GM18526 (cell line): ENCODE results near the gene PDE8B.

Experiments used
- POLR2A ChIP-seq: IDR thresholded peaks from 3 replicates; pipeline ENCODE4 v1.6.1; 2011; ENCODE audit not compliant: insufficient read length; ENCODE audit errors: extremely low read depth

PDE8B gene

DNA sequence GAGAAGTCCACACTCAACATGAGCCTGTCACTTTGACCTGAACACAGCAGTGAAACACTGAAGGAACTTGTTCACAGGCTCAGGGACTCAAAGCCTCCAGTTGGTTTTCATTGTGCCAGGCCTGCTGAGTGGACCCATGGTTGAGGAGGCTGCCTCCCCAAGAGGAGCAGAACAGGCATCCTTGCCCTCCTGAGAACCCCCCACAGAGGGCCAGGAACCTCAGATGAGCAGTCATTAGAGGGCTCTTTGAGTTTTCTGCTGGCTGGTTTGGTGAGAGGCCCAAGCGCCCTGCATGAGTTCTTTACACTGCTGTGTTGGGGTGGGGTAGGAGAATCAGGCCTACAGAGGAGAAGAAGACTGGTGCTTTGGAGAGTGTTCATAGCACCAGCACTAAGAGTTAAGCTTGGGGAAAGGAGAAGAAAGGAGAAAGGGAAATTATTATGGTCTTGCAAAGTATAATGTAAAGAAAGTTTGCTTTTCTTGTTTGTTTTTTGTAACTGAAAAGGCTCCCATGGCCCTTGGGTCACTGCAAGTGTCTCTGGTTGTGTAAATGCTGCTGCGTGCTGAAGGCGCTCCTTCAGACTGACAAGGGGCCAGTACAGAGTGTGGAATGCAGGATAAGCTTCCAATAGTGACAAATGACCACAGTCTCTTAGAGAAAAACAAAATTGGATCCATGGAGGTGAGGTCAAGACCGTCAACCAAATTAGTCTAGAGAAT lies 100.2 kb downstream of the PDE8B start:
- no peak for TF ChIP-seq POLR2A

DNA sequence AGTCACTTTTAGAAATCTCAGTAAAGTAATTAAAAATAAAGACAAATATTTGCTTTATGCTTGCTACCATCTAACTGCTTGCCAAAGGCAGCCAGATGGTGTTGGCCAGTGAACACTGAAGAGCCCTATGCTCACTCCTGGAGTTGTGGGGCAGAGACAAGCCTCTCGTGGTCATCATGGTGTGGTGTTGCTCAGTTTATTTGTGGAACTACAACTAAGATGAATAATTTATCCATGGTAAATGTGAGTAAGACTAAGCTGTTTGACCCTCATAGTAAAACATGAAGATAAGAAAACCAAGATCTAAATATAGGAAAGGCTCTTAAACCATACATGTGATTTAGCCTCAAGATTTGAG lies 100.7 kb downstream of the PDE8B start:
- no peak for TF ChIP-seq POLR2A

DNA sequence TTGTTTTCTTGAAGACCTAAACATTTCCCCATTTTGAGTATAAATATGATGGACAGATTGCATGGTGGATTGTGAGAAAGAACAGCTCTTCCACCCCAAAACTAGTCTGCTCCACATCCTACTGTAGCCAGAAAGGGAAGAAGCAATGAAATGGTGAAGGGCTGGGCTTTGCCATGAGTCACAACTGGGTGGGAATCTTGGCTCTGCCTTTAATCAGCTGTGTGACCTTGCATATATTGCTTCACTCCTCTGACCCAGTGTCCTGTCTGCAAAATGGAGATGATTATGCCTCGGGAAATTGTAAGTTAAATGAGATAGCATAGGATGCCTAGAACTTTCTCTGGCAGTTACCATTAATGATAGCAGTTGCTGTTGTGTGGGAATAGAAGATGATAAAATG lies 101.9 kb downstream of the PDE8B start:
- TF ChIP-seq POLR2A: no peak

DNA sequence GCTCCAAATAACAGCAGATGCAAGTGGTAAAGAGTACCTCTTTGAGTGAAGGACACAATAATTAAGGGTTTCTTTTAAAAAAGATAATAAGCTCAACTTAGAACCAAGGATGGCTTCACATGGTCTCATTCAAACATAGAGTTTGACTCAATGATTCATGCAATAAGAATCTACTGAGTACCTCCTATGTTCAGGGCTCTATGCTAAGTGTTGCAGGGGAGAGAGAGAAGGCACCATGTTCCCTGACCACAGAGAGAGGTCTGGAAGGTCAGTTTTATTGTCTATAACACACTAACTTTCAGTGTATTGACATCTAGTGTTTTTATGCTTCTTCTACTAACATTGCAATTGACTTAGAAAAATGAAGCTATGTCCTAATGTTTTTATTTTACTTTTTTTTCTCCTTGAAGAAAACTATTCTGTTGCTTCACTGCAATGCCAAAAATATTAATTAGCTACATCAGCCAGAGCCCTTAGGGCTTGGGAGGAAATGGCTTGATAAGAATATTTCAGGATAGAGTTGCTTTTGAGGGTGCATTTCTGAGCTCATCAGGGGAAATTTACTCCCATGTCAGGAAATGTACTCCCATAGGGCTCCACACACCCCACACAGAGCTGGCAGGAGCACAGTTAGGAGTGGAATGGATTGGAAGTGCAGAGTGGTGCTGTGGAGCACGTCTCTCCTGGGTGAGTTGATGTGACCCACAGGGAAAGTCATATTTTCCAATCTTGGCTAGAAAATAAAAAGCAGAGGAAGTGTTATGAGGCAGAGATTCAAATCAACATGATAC lies 106.6 kb downstream of the PDE8B start:
- TF ChIP-seq POLR2A: no peak

DNA sequence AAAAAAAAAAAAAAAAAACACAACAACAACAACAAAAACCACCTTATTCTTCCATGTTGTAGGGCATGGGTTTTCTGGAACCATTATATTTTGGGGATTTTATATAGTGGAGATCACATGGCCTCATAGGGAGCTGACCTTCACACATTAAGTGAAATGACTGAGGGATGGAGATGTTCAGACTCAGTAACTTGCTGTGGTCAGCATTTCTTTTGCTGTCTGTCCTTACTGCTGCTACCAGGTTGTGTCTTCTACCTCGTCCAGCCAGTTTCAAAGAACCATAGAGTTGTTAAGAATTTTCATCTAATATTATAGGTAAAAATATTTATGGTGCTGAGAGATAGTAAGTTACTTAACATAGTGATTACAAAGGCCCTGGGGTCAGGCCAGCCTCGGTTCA lies 107.6 kb downstream of the PDE8B start:
- TF ChIP-seq POLR2A: no peak

DNA sequence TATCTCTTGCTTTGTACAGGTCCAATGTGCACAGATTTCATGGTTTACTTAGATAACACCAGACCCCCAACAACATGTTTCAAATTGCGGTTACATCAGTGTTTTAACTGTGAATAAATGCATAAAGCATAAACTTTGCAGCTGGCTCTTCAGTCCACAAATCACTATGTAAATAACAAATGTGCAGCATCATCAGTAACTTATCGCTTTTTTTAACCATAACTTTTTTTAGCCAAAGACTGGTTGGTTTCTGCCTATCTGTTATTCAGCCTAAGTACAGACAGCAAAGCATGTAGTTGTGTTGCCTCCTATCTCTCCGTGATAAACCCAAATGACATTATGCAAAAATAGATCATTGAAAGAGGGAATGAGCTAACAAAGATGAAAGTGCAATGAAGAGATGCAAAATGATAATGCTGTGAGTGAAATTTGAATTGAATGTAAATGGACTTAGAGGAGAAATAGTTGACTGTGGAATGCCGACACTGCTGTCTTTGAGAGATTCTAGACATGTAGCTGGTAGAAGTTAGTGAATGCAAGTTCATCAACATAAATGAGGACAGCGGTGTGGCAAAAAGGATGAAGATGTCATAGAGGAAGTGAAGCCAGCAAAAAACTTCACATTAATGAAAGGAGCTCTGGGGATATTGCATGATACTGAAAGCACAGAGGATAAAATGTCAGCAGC lies 108.8 kb downstream of the PDE8B start:
- no peak for TF ChIP-seq POLR2A

DNA sequence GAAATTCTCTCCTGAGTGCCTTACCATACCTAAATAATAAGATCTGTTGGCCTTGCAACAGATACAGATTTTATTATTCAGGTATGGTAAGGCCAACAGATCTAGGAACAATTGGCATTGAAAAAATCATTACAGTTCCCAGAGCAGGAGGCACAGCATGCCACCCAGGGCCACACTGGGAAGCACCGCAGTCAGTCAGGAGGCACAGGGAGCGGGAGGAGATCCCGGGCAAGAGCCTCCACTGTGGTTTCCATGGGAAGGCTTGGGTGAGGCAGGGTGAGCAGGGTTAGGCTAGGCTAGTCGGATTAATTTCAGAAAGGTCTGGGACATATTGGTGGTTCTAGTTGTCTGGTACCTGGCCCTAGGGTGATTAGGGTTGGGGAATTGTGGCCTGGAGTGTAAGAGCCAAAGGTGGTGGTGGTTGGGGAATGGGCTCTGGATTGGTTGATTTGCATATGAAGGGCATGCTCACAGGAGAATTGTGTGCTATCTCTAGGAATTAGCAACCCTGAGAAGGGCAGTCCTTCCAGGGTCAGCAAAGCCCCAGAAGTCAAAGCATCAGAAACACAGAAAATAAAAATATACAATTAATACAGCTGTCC lies 111.4 kb downstream of the PDE8B start:
- no peak for TF ChIP-seq POLR2A

DNA sequence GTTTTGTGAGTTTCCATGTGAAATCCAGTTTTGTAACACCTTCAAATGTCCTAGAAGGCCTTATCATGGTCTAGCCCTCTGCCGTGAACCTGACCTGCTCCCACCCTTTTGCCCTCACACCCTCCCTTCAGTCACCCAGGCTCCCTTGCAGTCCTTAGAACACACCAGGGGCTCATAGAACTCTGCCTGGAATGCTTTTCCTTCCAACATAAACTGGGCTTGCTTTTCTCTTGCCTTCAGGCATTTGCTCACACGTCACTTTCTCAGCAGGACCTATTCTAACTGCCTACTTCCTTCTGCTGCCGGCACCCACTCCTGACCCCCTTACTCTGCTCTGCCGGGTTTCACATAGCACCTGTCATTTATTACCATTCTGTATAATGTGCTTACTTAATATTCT lies 111.9 kb downstream of the PDE8B start:
- TF ChIP-seq POLR2A: no peak

DNA sequence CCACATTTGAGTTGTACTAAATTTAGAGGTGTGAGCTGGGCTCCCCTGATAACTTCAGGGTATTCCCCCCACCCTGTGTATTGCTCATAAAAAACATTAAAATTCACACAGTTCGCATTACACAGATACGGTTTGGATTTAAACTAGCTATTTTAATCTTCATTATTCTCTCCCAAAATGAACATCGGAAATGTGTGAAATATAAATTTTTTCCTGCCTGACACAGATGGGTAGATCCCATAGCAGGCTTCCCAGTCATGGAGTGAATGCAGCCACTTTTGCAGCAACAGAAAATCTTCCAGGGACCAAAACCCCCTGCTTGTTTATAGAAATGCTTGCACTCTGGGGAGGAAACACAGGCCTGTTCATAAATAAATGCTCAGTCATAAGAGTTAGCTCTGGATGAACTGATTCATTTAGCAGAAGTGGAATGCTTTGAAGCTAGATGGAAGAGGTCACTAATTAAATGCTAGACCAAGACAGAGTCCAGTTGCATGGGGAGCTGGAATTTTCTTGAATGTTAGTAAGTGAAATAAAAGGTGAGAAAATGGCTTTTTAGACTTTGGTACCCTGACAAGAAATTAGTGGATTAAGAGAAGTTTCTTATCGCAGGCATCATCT lies 115.6 kb downstream of the PDE8B start:
- TF ChIP-seq POLR2A: no peak

DNA sequence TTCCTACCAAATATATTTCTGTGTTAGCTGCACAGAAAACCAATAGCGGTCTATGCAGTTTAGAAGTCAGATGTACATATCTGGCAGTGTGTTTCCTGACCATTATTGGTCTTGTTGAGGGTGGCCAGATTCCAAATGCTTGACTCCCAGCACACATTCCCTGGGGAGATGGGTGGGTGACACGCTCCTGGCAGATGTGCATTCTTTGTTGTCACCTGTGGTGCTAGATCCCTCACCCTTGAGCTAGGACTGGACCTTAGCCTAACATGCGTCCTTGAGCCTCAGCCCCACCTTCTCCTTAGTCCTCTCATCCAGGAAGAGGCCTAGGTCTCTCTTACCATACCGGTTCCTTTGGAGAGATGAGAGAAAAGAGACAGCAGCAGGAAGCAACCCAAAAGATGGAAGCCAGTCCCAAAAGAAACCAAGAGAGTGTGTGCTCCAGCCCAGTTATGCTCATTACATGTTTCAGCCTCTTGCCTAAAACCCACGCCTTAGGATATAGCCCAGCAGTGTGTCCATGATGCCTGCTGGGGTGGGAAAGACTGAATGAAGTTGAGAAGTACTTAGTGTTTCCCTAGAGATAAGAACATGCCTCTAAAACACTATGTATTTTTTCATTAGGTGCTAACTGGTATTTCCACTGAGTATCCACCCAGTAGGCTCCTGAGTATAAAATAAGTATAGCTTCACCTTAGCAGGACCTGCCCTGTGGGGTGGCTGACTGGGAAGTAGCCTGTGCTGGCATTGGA lies 116.7 kb downstream of the PDE8B start:
- no peak for TF ChIP-seq POLR2A

DNA sequence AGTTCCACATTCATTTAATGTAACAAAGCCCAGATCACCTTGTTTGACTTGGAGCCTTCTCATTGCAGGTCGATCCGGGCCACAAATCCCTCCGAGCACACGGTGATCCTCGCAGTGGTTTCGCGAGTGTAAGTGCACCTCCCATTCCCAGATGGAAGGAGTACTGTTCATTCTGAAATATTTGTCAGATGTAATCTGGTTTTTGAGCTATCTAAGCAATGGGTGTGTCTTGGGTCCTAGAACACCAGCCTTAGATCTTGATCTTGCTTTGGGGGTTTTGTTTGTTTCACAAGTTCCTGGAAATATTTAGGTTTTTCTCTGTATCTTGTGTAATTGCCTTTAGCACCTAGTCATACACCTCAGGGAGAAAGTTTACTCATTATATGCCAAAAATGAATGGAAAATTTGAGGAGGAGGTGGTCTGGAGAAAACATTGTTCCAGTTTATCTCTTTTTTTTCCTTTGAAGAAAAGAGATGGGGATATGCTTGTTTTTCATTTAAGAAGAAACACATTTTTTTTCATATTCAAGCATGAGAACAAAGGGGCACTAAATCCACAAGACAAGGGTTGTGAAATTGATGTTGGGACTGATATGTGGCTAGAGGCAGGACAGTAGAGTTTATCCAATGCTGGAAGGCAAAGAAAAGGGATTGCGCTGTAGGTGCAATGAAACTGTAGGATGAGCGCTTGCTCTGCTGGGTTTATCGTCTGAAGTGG lies 118.6 kb downstream of the PDE8B start:
- no peak for TF ChIP-seq POLR2A

DNA sequence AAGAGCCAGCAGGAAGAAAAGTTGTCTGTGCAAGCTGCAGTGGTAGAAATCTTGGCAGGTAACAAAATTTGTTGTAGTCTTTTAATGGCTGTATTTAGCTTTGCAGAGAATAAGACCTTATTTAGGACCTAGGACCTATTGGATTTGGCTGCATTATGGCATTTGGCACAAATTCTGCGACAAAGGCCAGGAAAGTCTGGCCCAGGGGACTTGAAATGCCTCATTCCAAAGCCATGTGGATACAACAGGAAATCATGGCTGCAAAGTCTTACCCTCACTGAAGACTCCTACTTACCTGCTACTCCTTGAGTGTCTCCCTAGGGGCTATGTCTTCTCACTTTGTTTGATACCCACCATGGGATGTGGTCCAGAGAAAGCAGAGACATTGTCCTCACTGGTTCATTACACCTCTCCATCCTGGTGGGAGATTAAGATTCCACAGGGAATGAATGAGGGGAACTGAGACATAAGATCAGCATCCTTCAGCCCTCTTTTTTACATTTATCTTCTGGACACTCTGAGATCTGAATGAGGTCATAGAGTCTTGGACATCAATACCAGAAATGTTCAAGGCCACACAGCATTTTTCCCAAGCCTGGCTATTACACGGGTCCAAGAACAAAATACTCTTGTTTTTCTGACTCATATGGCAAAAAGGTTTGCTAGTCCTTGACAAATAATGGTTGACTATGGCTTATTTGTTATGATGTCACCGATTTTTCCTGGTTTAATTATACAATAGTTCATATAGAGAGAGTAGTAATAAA lies 119.4 kb downstream of the PDE8B start:
- TF ChIP-seq POLR2A: no peak

DNA sequence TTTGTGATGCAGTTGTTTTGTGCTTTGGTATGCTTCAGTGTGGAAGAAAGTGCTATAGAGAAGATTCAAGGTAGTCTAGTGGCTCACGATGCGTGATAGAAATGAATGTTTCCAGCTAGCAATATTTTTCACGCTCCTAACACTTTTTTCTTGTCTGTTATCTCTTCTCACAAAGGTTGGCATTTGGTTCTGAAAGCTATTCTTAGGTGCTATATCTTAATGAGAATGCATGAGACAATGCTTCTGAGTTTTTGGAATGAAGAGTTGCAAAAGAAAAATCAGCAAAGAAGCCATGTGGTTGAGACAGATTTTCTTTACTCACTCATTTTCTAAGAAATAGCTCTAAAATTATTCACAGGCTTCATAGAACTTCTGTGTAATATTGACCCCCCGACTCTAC lies 122.6 kb downstream of the PDE8B start:
- no peak for TF ChIP-seq POLR2A

DNA sequence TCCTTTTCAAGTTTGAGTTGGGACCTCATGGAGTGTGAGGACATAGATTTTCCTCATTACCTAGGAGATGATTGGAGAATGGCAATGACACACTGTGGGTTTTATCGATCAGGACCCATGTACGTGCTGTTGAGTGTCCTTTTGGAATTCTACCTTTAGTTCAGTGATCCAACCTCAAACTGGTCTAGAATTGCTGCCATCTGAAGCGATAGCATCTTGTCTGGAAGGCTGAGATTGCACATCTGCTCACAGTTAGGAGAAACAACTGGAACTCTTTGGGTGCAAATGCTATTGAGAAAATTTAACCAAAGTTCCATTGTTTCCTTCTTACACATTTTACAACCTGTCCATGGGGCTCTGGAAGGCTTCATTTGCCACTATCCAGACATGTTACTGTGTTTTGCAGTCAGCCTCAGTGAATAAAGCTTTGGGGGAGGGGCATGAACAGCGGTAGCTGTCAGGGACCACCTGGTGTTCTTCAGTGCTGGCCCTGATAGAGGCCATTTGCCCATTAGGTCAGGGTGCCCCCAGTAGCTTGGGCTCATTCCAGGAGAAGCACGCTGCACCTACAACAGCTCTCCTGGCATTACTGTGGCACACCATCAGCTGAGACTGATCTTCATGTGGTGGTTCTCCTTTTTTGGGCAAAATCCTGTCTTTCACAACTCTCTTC lies 123.1 kb downstream of the PDE8B start:
- no peak for TF ChIP-seq POLR2A
